IPS-18a (cell line): ENCODE results near the gene COMMD1.
"Not testable (repeated sequence)": the region's sequence is repeated elsewhere in the genome, so short reads cannot be mapped to it uniquely, and the experiment has no call there.

Experiments used
- H3K27ac ChIP-seq: one replicate; pipeline ENCODE4 v1.5.1; 2013; ENCODE audit warnings: low read length
- H3K27me3 ChIP-seq: one replicate; pipeline ENCODE4 v1.6.1; 2013; ENCODE audit warnings: mild to moderate bottlenecking, low read length; ENCODE audit not compliant: control insufficient read depth, insufficient read depth
- H3K36me3 ChIP-seq: one replicate; pipeline ENCODE4 v1.6.1; 2013; ENCODE audit warnings: low read depth, low read length; ENCODE audit not compliant: control insufficient read depth
- H3K4me1 ChIP-seq: one replicate; pipeline ENCODE4 v1.6.1; 2013; ENCODE audit warnings: low read depth, low read length; ENCODE audit not compliant: control insufficient read depth
- H3K4me3 ChIP-seq: one replicate; pipeline ENCODE4 v1.5.1; 2013; ENCODE audit warnings: low read length
- H3K9ac ChIP-seq: one replicate; pipeline ENCODE4 v1.6.1; 2013; ENCODE audit warnings: mild to moderate bottlenecking, low read length, moderate library complexity
- H3K9me3 ChIP-seq: one replicate; pipeline ENCODE4 v1.6.1; 2013; ENCODE audit warnings: low read depth, low read length; ENCODE audit not compliant: control insufficient read depth

The COMMD1 gene

GRCh38 chr2:61950571-61951315, 45.3 kb downstream of the COMMD1 start:
- H3K9ac ChIP-seq = no peak overlapping the region
- H3K9me3 ChIP-seq = peaks cover 7% of the 10 kb centered on the region
- H3K27ac ChIP-seq = no peak overlapping the region
- H3K4me1 ChIP-seq = peaks cover 5% of the 10 kb centered on the region
- H3K4me3 ChIP-seq = no peak overlapping the region
- H3K27me3 ChIP-seq = no peaks in the 10 kb centered on the region
- no peaks in the 10 kb centered on the region for H3K36me3 ChIP-seq

- no peak overlapping the region for H3K9ac ChIP-seq
- H3K27me3 ChIP-seq = no peaks in the 10 kb centered on the region
- H3K4me3 ChIP-seq = no peak overlapping the region
- no peak overlapping the region for H3K27ac ChIP-seq
- no peaks in the 10 kb centered on the region for H3K36me3 ChIP-seq
- H3K9me3 ChIP-seq = peaks cover 7% of the 10 kb centered on the region
- no peaks in the 10 kb centered on the region for H3K4me1 ChIP-seq
Observed at GRCh38 chr2:61951881-61952280, 46.4 kb downstream of the COMMD1 start.

GRCh38 chr2:61952288-61952687, 46.8 kb downstream of the COMMD1 start:
- Histone ChIP-seq H3K4me3 (no peak overlapping the region), H3K9me3 (peaks cover 7% of the 10 kb centered on the region), H3K27ac (no peak overlapping the region), H3K4me1 (no peaks in the 10 kb centered on the region), H3K36me3 (no peaks in the 10 kb centered on the region), H3K27me3 (no peaks in the 10 kb centered on the region), H3K9ac (no peak overlapping the region)

- H3K4me3 ChIP-seq, H3K4me1 ChIP-seq, H3K27me3 ChIP-seq, H3K27ac ChIP-seq, H3K9ac ChIP-seq, H3K36me3 ChIP-seq, H3K9me3 ChIP-seq: not testable (repeated sequence)
Observed at GRCh38 chr2:61954856-61955255, 49.4 kb downstream of the COMMD1 start.

- Histone ChIP-seq H3K9ac (no peak overlapping the region), H3K27me3 (no peaks in the 10 kb centered on the region), H3K4me1 (peaks cover 10% of the 10 kb centered on the region), H3K36me3 (no peaks in the 10 kb centered on the region), H3K27ac (no peak overlapping the region), H3K4me3 (no peak overlapping the region), H3K9me3 (no peaks in the 10 kb centered on the region)
Observed at GRCh38 chr2:61959381-61960293, 54.2 kb downstream of the COMMD1 start.

GRCh38 chr2:61961231-61961901, 55.9 kb downstream of the COMMD1 start:
- H3K4me3 ChIP-seq = no peak overlapping the region
- H3K36me3 ChIP-seq = no peaks in the 10 kb centered on the region
- no peak overlapping the region for H3K9ac ChIP-seq
- H3K4me1 ChIP-seq = peaks cover 10% of the 10 kb centered on the region
- H3K27ac ChIP-seq = no peak overlapping the region
- no peaks in the 10 kb centered on the region for H3K27me3 ChIP-seq
- no peaks in the 10 kb centered on the region for H3K9me3 ChIP-seq

- Histone ChIP-seq H3K36me3 (no peaks in the 10 kb centered on the region), H3K9ac (no peak overlapping the region), H3K9me3 (no peaks in the 10 kb centered on the region), H3K27ac (no peak overlapping the region), H3K27me3 (no peaks in the 10 kb centered on the region), H3K4me3 (no peak overlapping the region), H3K4me1 (peaks cover 10% of the 10 kb centered on the region)
Observed at GRCh38 chr2:61962095-61962984, 56.9 kb downstream of the COMMD1 start.

GRCh38 chr2:61966087-61966727, 60.7 kb downstream of the COMMD1 start:
- H3K36me3 ChIP-seq = no peaks in the 10 kb centered on the region
- no peak overlapping the region for H3K9ac ChIP-seq
- no peak overlapping the region for H3K4me3 ChIP-seq
- H3K4me1 ChIP-seq = peaks cover 7% of the 10 kb centered on the region
- no peaks in the 10 kb centered on the region for H3K9me3 ChIP-seq
- no peak overlapping the region for H3K27ac ChIP-seq
- no peaks in the 10 kb centered on the region for H3K27me3 ChIP-seq

- Histone ChIP-seq H3K36me3 (no peaks in the 10 kb centered on the region), H3K27me3 (no peaks in the 10 kb centered on the region), H3K9ac (no peak overlapping the region), H3K4me3 (no peak overlapping the region), H3K9me3 (no peaks in the 10 kb centered on the region), H3K4me1 (peaks cover 5% of the 10 kb centered on the region), H3K27ac (no peak overlapping the region)
Observed at GRCh38 chr2:61967262-61967661, 61.8 kb downstream of the COMMD1 start.

- Histone ChIP-seq H3K27ac (no peak overlapping the region), H3K9me3 (no peaks in the 10 kb centered on the region)
Observed at GRCh38 chr2:61969376-61969775, 63.9 kb downstream of the COMMD1 start.

More at GRCh38 chr2:61969376-61969775, 63.9 kb downstream of the COMMD1 start:
- peaks cover 6% of the 10 kb centered on the region for H3K4me1 ChIP-seq
- no peaks in the 10 kb centered on the region for H3K27me3 ChIP-seq
- no peak overlapping the region for H3K4me3 ChIP-seq
- H3K36me3 ChIP-seq = no peaks in the 10 kb centered on the region
- H3K9ac ChIP-seq = no peak overlapping the region
